DND-41 (cell line): ENCODE results near the gene RAD51B.

Experiments
- ATAC-seq: fragments of 200-7000 bp; cut with Tn5 transposase; 3 replicates; pipeline ENCODE4 v1.9.1; 2021; ENCODE audit warnings: low read depth; ENCODE audit not compliant: insufficient read depth
- DNase-seq: peaks from one replicate; pipeline ENCODE4 v3.0.0-alpha.2; 2020
- H2AFZ ChIP-seq: 2 replicates; pipeline ENCODE4 v1.6.0; 2012; ENCODE audit warnings: low read depth, low read length
- H3K27ac ChIP-seq: 2 replicates; pipeline ENCODE4 v1.5.1; 2012; ENCODE audit warnings: low read length, inconsistent platforms
- H3K27me3 ChIP-seq: fragments of 200-600 bp; sonication (generic); 2 replicates; pipeline ENCODE4 v1.6.0; 2012; ENCODE audit warnings: low read length, mild to moderate bottlenecking, inconsistent platforms; ENCODE audit not compliant: insufficient read depth, poor library complexity
- H3K36me3 ChIP-seq: 2 replicates; pipeline ENCODE4 v1.5.1; 2012; ENCODE audit warnings: low read length, inconsistent platforms; ENCODE audit not compliant: insufficient read depth
- H3K4me1 ChIP-seq: 2 replicates; pipeline ENCODE4 v1.5.1; 2012; ENCODE audit warnings: mild to moderate bottlenecking, low read length; ENCODE audit not compliant: insufficient read depth
- H3K4me2 ChIP-seq: 2 replicates; pipeline ENCODE4 v1.6.0; 2012; ENCODE audit warnings: mild to moderate bottlenecking, moderate library complexity, low read length, inconsistent platforms; ENCODE audit not compliant: insufficient read depth
- H3K4me3 ChIP-seq, 2 experiments: fragments of 200-600 bp in 1 of 2; shearing (Covaris generic) in 1 of 2; 2 replicates each; pipeline ENCODE4 v1.5.1; 2012 to 2016; ENCODE audit warnings: inconsistent platforms in 2 of 2, low read length in 2 of 2, mild to moderate bottlenecking in 2 of 2, low read depth in 1 of 2, moderate library complexity in 1 of 2
- H3K79me2 ChIP-seq: 2 replicates; pipeline ENCODE4 v1.6.0; 2012; ENCODE audit warnings: low read length, inconsistent platforms; ENCODE audit not compliant: insufficient read depth
- H3K9ac ChIP-seq: 2 replicates; pipeline ENCODE4 v1.6.0; 2012; ENCODE audit warnings: low read depth, mild to moderate bottlenecking, inconsistent platforms, low read length, moderate library complexity
- H3K9me3 ChIP-seq: 2 replicates; pipeline ENCODE4 v1.5.1; 2012; ENCODE audit warnings: low read length, moderate library complexity, mild to moderate bottlenecking, inconsistent platforms; ENCODE audit not compliant: insufficient read depth, severe bottlenecking
- H4K20me1 ChIP-seq: 2 replicates; pipeline ENCODE4 v1.6.0; 2012; ENCODE audit warnings: low read length; ENCODE audit not compliant: insufficient read depth
- CTCF ChIP-seq: IDR thresholded peaks from 2 replicates; pipeline ENCODE4 v1.5.1; 2012; ENCODE audit warnings: borderline replicate concordance, low read length, moderate library complexity, mild to moderate bottlenecking; ENCODE audit not compliant: poor library complexity, severe bottlenecking; ENCODE audit errors: extremely low read depth
- EZH2 ChIP-seq: IDR thresholded peaks from 3 replicates; pipeline ENCODE4 v1.6.1; 2012; ENCODE audit warnings: borderline replicate concordance, low read depth, mild to moderate bottlenecking, moderate library complexity, low read length, inconsistent platforms; ENCODE audit not compliant: severe bottlenecking

RAD51B gene

GRCh38 chr14:68669603-68670358, 850.2 kb downstream of the RAD51B start:
- ATAC-seq (no peak), DNase-seq (no peak)
- no peaks in the 10 kb centered on the region for H4K20me1 ChIP-seq
- no peaks in the 10 kb centered on the region for H3K79me2 ChIP-seq
- TF ChIP-seq CTCF (no peak), EZH2 (no peak)
- no peaks in the 10 kb centered on the region for H3K27me3 ChIP-seq
- H3K4me1 ChIP-seq = peaks cover 5% of the 10 kb centered on the region; the same call in 1 of the 2 replicates
- H2AFZ ChIP-seq = no peak overlapping the region
- H3K36me3 ChIP-seq = no peaks in the 10 kb centered on the region
- no peak overlapping the region for H3K9ac ChIP-seq
- no peak overlapping the region for H3K4me2 ChIP-seq
- no peak overlapping the region for H3K27ac ChIP-seq
- no peaks in the 10 kb centered on the region for H3K9me3 ChIP-seq
- H3K4me3 ChIP-seq = no peak overlapping the region

GRCh38 chr14:68670359-68670715, 850.8 kb downstream of the RAD51B start:
- DNase-seq (no peak), ATAC-seq (no peak)
- Histone ChIP-seq H3K9ac (no peak overlapping the region), H3K27ac (no peak overlapping the region), H3K27me3 (no peaks in the 10 kb centered on the region), H4K20me1 (no peaks in the 10 kb centered on the region), H2AFZ (no peak overlapping the region), H3K79me2 (no peaks in the 10 kb centered on the region), H3K4me2 (no peak overlapping the region), H3K9me3 (no peaks in the 10 kb centered on the region), H3K4me3 (no peak overlapping the region), H3K36me3 (no peaks in the 10 kb centered on the region), H3K4me1 (peaks cover 5% of the 10 kb centered on the region; the same call in 1 of the 2 replicates)
- TF ChIP-seq EZH2 (no peak), CTCF (no peak)

DNA sequence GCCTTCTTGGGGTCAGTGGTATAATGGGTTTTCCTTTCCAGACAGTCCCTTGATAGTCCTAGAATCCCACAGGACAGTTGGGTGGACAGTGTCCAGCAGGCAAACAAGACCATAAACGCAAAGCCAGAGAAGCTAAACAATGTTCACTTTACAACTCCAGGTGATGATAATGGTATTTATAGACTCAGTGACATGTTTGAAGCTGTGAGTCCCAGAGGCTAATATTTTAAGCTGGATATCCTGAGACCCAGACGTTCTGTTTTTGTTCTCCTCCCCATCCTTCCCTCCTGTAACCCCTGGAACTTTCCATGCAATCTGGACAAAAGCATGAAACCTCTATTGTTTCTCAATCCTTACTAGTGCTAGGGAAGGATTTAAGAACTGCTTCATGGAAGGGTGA, 852.3 kb downstream of the RAD51B start:
- no peak for DNase-seq
- TF ChIP-seq CTCF = no peak
- no peak for TF ChIP-seq EZH2
- H3K4me1 ChIP-seq = no peaks in the 10 kb centered on the region
- H3K4me3 ChIP-seq = no peak overlapping the region
- H3K9ac ChIP-seq = no peak overlapping the region
- H3K27me3 ChIP-seq = no peaks in the 10 kb centered on the region
- H2AFZ ChIP-seq = no peak overlapping the region
- ATAC-seq = no peak
- H4K20me1 ChIP-seq = no peaks in the 10 kb centered on the region
- no peak overlapping the region for H3K27ac ChIP-seq
- no peaks in the 10 kb centered on the region for H3K36me3 ChIP-seq
- no peaks in the 10 kb centered on the region for H3K79me2 ChIP-seq
- no peaks in the 10 kb centered on the region for H3K9me3 ChIP-seq
- H3K4me2 ChIP-seq = no peak overlapping the region
